Upper lobe of left lung (tissue), 6 donors: ENCODE results near the gene GCC1. TPM values are rescaled to one million over a fixed set of nuclear protein-coding genes. Genes with fewer than 3 reads are reported as not detected.
"Not testable (repeated sequence)": the region's sequence is repeated elsewhere in the genome, so short reads cannot be mapped to it uniquely, and the experiment has no call there.

ENCODE experiments used
- ATAC-seq, 2 donors: fragments of 200-7000 bp; cut with Tn5 transposase; one replicate each; pipeline ENCODE4 v1.9.1; 2022; ENCODE audit warnings: mild to moderate bottlenecking in 2 of 2, moderate library complexity in 2 of 2; ENCODE audit not compliant: low FRiP score in 2 of 2
- DNase-seq, 2 donors: peaks; one replicate each; pipeline ENCODE4 v3.0.0-alpha.2; 2019 to 2020
- H3K27ac ChIP-seq, 4 donors: fragments of 200-600 bp; sonication (generic); one replicate each; pipeline ENCODE4 v1.5.1; 2016 to 2019
- H3K27me3 ChIP-seq, 4 donors: fragments of 200-600 bp; sonication (generic); one replicate each; pipeline ENCODE4 v1.5.1; 2017 to 2019
- H3K36me3 ChIP-seq, 4 donors: fragments of 200-600 bp; sonication (generic); one replicate each; pipeline ENCODE4 v1.5.1; 2016 to 2019
- H3K4me1 ChIP-seq, 4 donors: fragments of 200-600 bp; sonication (generic); one replicate each; pipeline ENCODE4 v1.5.1; 2018 to 2019
- H3K4me3 ChIP-seq, 4 donors: fragments of 200-600 bp; sonication (generic); one replicate each; pipeline ENCODE4 v1.5.1; 2017 to 2019; ENCODE audit warnings: mild to moderate bottlenecking in 2 of 4, moderate library complexity in 1 of 4
- H3K9me3 ChIP-seq, 4 donors: fragments of 200-600 bp; sonication (generic); one replicate each; pipeline ENCODE4 v1.5.1; 2018 to 2019
- CTCF ChIP-seq, 6 experiments: fragments of 450-650 bp in 4 of 6; fragments of 200-600 bp in 2 of 6; sonication (generic) in 2 of 6; IDR thresholded peaks; one replicate each; pipeline ENCODE4 v1.5.1; 2016 to 2019; ENCODE audit warnings: antibody characterized with exemption in 6 of 6
- EP300 ChIP-seq, 4 donors: sonication (generic); formaldehyde crosslinking; IDR thresholded peaks; one replicate each; pipeline ENCODE4 v1.5.1; 2017; ENCODE audit warnings: antibody characterized with exemption in 4 of 4, control low read depth in 2 of 4
- POLR2A ChIP-seq, 4 donors: fragments of 450-650 bp; IDR thresholded peaks; one replicate each; pipeline ENCODE4 v1.5.1; 2016 to 2017; ENCODE audit warnings: antibody characterized with exemption in 4 of 4, mild to moderate bottlenecking in 2 of 4
- POLR2AphosphoS5 ChIP-seq, 2 donors: sonication (generic); formaldehyde crosslinking; IDR thresholded peaks; one replicate each; pipeline ENCODE4 v1.5.1; 2017; ENCODE audit warnings: antibody characterized with exemption in 2 of 2
- WGBS, 2 donors: methylation state at CpG; one replicate each; pipeline ENCODE4 v1.1.5; 2017 to 2018; 5-methylcytosine and 5-hydroxymethylcytosine counted together
- total RNA-seq, 6 donors: library from RNA; depleted of rRNA in 4 of 6; stranded (reverse); fragments of >200 nt in 4 of 6; gene quantifications; one replicate each; pipeline versions ENCODE4 v1.1.0 to v1.2.1, GENCODE V29; 2016 to 2021
- donor health status: DM: no; HTN: no; CAD: no; lungs with moderate emphysema.
- donor health status: DM: no; HTN: yes; CAD: no; lungs with severe emphysema.

The GCC1 gene
- total RNA-seq, 6 donors from 2014 or later = 12.6 to 19.5 (median 17.4) TPM

- H3K27ac ChIP-seq = no peak overlapping the region
- peaks cover 0 to 8% (median 2%) of the 10 kb centered on the region in 4 donors for H3K9me3 ChIP-seq
- 62 to 80% methylated on average over 1 of the region's 1 CpG for WGBS, 2 donors
- TF ChIP-seq POLR2A (IDR thresholded peaks at IDR 0.05) (no peak), EP300 (IDR thresholded peaks at IDR 0.05) (no peak), CTCF (IDR thresholded peaks at IDR 0.05) (no peak), POLR2AphosphoS5 (IDR thresholded peaks at IDR 0.05) (no peak)
- no peaks in the 10 kb centered on the region for H3K36me3 ChIP-seq
- no peaks in the 10 kb centered on the region for H3K27me3 ChIP-seq
- H3K4me1 ChIP-seq = no peaks in the 10 kb centered on the region
- DNase-seq (no peak), ATAC-seq (no peak)
- no peak overlapping the region for H3K4me3 ChIP-seq
These were observed 39.1 kb downstream of the GCC1 start for GRCh38 chr7:127546313-127546712.

- H3K4me3 ChIP-seq = no peak overlapping the region
- 81 to 82% methylated on average over 4 of the region's 4 CpGs for WGBS, 2 donors
- no peak for ATAC-seq
- TF ChIP-seq CTCF (IDR thresholded peaks at IDR 0.05) (no peak), EP300 (IDR thresholded peaks at IDR 0.05) (no peak), POLR2A (IDR thresholded peaks at IDR 0.05) (no peak), POLR2AphosphoS5 (IDR thresholded peaks at IDR 0.05) (no peak)
- peaks cover 0 to 8% (median 2%) of the 10 kb centered on the region in 4 donors for H3K9me3 ChIP-seq
- no peak for DNase-seq
- no peaks in the 10 kb centered on the region for H3K27me3 ChIP-seq
- no peak overlapping the region for H3K27ac ChIP-seq
- no peaks in the 10 kb centered on the region for H3K36me3 ChIP-seq
- no peaks in the 10 kb centered on the region for H3K4me1 ChIP-seq
These were observed 43.8 kb downstream of the GCC1 start for GRCh38 chr7:127541548-127541947.

GRCh38 chr7:127540461-127540860 lies 44.9 kb downstream of the GCC1 start:
- H3K36me3 ChIP-seq, H3K9me3 ChIP-seq, H3K27me3 ChIP-seq, H3K27ac ChIP-seq, H3K4me3 ChIP-seq, ATAC-seq, DNase-seq, H3K4me1 ChIP-seq: not testable (repeated sequence)
- 81 to 94% methylated on average over 10 of the region's 10 CpGs for WGBS, 2 donors

GRCh38 chr7:127539116-127539515 lies 46.3 kb downstream of the GCC1 start:
- no peak for ATAC-seq
- Histone ChIP-seq H3K27me3 (no peaks in the 10 kb centered on the region), H3K4me3 (no peak overlapping the region), H3K4me1 (no peaks in the 10 kb centered on the region), H3K27ac (no peak overlapping the region), H3K9me3 (no peaks in the 10 kb centered on the region), H3K36me3 (no peaks in the 10 kb centered on the region)
- DNase-seq = no peak
- TF ChIP-seq POLR2AphosphoS5 (IDR thresholded peaks at IDR 0.05) (no peak), POLR2A (IDR thresholded peaks at IDR 0.05) (no peak), EP300 (IDR thresholded peaks at IDR 0.05) (no peak), CTCF (IDR thresholded peaks at IDR 0.05) (no peak)
- WGBS, 2 donors = 72 to 75% methylated on average over 9 of the region's 9 CpGs

- Histone ChIP-seq H3K36me3 (no peaks in the 10 kb centered on the region), H3K9me3 (no peaks in the 10 kb centered on the region), H3K4me3 (no peak overlapping the region), H3K4me1 (no peaks in the 10 kb centered on the region), H3K27me3 (no peaks in the 10 kb centered on the region), H3K27ac (no peak overlapping the region)
- DNase-seq (peak in 1 of 2 donors; percentile 36), ATAC-seq (no peak)
- WGBS, 2 donors = 4% methylated on average over 8 to 16 of the region's 16 CpGs
- TF ChIP-seq EP300 (IDR thresholded peaks at IDR 0.05) (no peak), POLR2A (IDR thresholded peaks at IDR 0.05) (no peak), CTCF (IDR thresholded peaks at IDR 0.05) (no peak), POLR2AphosphoS5 (IDR thresholded peaks at IDR 0.05) (no peak)
These were observed 48.7 kb downstream of the GCC1 start for GRCh38 chr7:127536741-127537140.
